ENCODE results near the gene THBS2.

DNA sequence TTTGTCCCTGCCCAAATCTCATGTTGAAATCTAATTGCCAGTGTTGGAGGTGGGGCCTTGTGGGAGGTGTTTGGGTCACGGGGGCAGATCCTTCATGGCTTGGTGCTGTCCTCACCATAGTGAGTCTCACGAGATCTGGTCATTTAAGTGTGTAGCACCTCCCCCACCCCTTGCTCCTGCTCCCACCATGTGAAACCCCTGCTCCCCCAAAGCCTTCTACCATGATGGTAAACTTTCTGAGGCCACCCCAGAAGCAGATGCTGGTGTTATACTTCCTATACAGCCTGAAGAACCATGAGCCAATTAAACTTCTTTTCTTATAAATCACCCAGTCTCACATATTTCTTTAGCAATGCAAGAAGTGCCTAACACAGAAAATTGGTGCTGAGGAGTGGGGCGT lies 19.9 kb upstream of the THBS2 start:
- no peak for TF ChIP-seq RNF2 (IDR thresholded peaks at IDR 0.05; ENCODE audit: borderline replicate concordance, low read depth, low read length, missing control alignments, poor library complexity, severe bottlenecking)
- TF ChIP-seq GABPA (IDR thresholded peaks at IDR 0.05; ENCODE audit: borderline replicate concordance, insufficient read depth, low read length): no peak
- TF ChIP-seq, protein P1, sequence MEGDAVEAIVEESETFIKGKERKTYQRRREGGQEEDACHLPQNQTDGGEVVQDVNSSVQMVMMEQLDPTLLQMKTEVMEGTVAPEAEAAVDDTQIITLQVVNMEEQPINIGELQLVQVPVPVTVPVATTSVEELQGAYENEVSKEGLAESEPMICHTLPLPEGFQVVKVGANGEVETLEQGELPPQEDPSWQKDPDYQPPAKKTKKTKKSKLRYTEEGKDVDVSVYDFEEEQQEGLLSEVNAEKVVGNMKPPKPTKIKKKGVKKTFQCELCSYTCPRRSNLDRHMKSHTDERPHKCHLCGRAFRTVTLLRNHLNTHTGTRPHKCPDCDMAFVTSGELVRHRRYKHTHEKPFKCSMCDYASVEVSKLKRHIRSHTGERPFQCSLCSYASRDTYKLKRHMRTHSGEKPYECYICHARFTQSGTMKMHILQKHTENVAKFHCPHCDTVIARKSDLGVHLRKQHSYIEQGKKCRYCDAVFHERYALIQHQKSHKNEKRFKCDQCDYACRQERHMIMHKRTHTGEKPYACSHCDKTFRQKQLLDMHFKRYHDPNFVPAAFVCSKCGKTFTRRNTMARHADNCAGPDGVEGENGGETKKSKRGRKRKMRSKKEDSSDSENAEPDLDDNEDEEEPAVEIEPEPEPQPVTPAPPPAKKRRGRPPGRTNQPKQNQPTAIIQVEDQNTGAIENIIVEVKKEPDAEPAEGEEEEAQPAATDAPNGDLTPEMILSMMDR (IDR thresholded peaks at IDR 0.05; ENCODE audit: control extremely low read depth in 1 of 3, insufficient read depth in 1 of 3, low read depth in 1 of 3, low read length in 3 of 3): no peak
- no peak for TF ChIP-seq KDM5A (IDR thresholded peaks at IDR 0.05; ENCODE audit: low read length)

Measured in H1 (cell line).